HL-60/S4 treated with phorbol 12-myristate 13-acetate at 8.2 ng/mL for 4 days and 3 days (cell line): ENCODE results near the gene FZD2.

ENCODE experiments used
- in situ Hi-C: fragments of 300-500 bp; cut with MboI; formaldehyde crosslinking; loops from 2 replicates; pipeline ENCODE4 v1.15.0; 2022; ENCODE audit warnings: low sequenced_read_pairs

Gene FZD2

DNA sequence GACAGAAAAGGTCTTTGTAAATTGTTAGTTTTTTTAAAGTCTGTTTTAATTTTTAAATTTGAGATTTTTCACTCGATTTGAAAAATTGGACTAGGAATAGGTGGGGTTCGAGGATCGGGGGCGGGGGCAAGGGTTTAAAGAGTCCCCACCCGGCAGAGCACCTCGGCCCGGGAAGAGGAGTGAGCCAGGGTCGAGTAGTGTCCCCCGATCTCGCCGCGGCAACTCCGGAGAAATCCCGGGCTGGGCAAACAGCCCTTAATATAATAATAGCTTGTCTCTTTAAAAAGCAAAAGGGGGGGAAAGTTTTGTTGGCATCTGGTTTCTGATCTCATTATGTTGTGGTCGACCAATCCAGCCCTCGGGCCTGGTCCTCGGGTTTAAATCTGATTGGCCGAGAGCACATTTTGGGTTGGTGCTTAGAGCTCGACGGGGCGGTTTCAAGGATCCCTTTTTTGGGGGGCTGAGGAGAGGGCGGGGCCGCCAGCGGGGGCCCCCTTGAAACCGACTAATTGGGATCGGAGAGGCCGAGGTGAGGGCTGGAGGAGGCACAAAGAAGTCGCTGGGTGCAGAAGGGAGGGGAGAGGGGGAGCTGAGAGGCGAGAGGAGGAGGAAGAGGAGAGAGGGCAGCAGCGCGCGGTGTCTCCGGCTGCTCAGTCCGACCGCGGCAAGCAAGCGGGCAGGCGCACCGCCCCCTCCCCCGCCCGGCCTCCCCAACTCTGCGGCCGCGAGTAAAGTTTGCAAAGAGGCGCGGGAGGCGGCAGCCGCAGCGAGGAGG lies at the start of gene FZD2:
TSS of gene FZD2 (plus strand) at position 653 of the 775 bp plus-strand sequence. CDS start 205 bp downstream, outside the sequence.
- in situ Hi-C loops, result no loop called here

GRCh38 chr17:44511241-44512134 lies 45.8 kb upstream of the FZD2 start:
- in situ Hi-C loops, result loop anchor here (25.0 kb wide), 1 partner anchor 299 kb away; the partner anchor contains the start of gene UBTF

DNA sequence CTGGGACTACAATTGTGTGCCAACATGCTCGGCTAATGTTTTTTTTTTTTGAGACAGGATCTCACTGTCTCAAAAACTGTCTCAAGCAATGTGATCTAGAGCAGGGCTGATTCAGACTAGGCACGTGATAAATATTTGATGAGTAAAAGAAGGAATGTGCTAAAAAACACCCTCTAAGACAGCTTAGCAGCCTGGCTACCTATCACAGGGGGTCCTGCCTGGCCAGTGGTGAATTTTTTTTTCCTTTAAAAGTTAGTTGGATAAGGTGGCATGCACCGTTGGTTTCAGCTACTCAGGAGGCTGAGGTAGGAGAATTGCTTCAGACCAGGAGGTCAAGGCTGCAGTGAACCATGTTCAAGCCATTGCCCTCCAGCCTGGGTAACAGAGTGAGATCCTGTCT lies 39.3 kb upstream of the FZD2 start:
- in situ Hi-C loops, result loop anchor here (25.0 kb wide), 1 partner anchor 306 kb away; the partner anchor contains the start of gene UBTF

DNA sequence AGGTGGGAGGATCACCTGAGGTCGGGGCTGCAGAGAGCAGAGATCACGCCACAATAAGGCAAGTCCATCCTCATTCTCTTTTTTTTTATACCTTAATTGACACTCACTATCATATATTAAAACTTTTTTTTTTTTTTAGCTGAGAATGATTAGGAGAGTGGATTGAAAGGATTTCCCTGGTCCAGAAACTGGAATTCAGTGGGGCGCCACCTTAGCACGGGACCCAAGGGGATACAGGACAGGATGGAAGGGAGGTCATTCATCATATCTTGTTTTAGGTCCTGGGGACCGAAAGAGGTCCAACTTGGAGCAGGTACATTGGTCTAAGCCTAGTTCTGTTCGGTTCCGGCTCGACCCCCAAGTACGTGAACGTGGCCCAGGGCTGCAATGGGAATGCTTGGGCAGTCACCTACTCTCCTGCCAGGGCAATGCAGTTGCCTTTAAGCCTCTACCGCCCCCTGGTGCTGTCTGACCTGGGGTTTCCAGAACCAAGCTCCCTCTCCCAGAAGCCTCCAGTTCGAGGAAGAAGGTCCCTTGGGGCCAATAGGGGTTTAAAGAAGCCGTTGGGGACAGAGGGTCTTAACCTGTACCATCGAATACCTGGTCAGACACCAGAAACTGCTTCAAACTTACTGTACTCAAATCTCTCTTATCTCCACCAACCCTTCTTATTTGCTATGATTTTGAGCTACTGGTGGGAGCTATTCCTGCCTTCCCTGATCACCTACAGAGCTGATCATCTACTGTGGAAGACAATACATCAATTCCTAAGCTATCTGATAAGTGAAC lies 34.2 kb upstream of the FZD2 start:
- in situ Hi-C loops, result loop anchor here (25.0 kb wide), 1 partner anchor 311 kb away; the partner anchor contains the start of gene UBTF

GRCh38 chr17:44523672-44523972 lies 33.7 kb upstream of the FZD2 start:
- in situ Hi-C loops, result loop anchor here (25.0 kb wide), 1 partner anchor 311 kb away; the partner anchor contains the start of gene UBTF

- in situ Hi-C loops, result loop anchor here (25.0 kb wide), 1 partner anchor 335 kb away; no protein-coding TSS in a partner anchor
Measured at GRCh38 chr17:44527102-44527501, 30.2 kb upstream of the FZD2 start.

GRCh38 chr17:44527954-44528353 lies 29.3 kb upstream of the FZD2 start:
- in situ Hi-C loops, result loop anchor here (25.0 kb wide), 1 partner anchor 334 kb away; no protein-coding TSS in a partner anchor

DNA sequence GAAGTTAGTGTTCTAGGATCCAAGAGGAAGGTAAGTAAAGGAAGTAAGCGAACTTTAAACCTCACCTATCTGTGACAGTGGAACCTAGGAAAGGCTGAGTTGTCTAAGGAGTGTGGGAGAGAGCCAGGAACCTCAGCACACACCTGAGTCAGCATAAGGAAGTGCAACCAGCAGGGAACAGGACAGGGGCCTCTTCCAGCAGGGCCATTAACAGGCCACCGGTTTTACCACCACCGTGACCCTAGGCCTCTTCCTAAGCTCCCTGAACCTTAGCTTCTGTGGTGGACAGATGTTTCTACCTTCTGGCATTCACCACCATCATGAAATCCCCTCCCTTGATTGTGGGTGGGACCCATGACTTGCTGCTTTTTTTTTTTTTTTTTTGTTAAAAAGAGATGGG lies 27.4 kb upstream of the FZD2 start:
- in situ Hi-C loops, result loop anchor here (25.0 kb wide), 1 partner anchor 332 kb away; no protein-coding TSS in a partner anchor

- in situ Hi-C loops, result loop anchor here (25.0 kb wide), 1 partner anchor 331 kb away; no protein-coding TSS in a partner anchor
Measured at GRCh38 chr17:44530896-44531418, 26.3 kb upstream of the FZD2 start.

- in situ Hi-C loops, result loop anchor here (25.0 kb wide), 1 partner anchor 329 kb away; no protein-coding TSS in a partner anchor
Measured at GRCh38 chr17:44533533-44534246, 23.6 kb upstream of the FZD2 start.

- in situ Hi-C loops, result loop anchor here (25.0 kb wide), 1 partner anchor 326 kb away; no protein-coding TSS in a partner anchor
Measured at GRCh38 chr17:44536090-44536953, 21.0 kb upstream of the FZD2 start.

GRCh38 chr17:44537922-44538321 lies 19.4 kb upstream of the FZD2 start:
- in situ Hi-C loops, result loop anchor here (25.0 kb wide), 1 partner anchor 324 kb away; no protein-coding TSS in a partner anchor

DNA sequence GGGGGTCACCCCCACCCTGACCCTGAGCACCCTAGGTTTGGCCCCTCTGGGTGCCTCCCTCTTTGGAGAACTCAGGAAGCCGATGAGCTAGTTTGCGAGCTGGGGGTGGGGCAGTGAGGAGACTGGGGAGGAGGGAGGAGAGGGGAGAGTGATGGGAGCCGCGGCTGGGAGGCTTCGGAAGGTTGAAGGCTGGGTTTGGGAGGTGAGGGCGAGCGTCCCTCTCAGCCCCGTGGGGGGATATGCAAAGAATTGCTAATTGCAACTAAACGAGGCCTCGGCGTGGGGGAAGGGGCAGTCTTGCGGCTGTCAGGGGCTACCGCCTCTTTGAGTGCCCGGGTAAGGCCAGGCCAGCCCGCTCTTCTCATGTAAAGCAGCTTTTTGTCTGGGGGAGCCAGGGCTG lies 17.6 kb upstream of the FZD2 start:
- in situ Hi-C loops, result loop anchor here (25.0 kb wide), 1 partner anchor 323 kb away; no protein-coding TSS in a partner anchor

- in situ Hi-C loops, result loop anchor here (25.0 kb wide), 1 partner anchor 322 kb away; no protein-coding TSS in a partner anchor
Measured at GRCh38 chr17:44540246-44541084, 16.8 kb upstream of the FZD2 start.

- in situ Hi-C loops, result loop anchor here (25.0 kb wide), 1 partner anchor 320 kb away; no protein-coding TSS in a partner anchor
Measured at GRCh38 chr17:44541884-44542581, 15.3 kb upstream of the FZD2 start.

DNA sequence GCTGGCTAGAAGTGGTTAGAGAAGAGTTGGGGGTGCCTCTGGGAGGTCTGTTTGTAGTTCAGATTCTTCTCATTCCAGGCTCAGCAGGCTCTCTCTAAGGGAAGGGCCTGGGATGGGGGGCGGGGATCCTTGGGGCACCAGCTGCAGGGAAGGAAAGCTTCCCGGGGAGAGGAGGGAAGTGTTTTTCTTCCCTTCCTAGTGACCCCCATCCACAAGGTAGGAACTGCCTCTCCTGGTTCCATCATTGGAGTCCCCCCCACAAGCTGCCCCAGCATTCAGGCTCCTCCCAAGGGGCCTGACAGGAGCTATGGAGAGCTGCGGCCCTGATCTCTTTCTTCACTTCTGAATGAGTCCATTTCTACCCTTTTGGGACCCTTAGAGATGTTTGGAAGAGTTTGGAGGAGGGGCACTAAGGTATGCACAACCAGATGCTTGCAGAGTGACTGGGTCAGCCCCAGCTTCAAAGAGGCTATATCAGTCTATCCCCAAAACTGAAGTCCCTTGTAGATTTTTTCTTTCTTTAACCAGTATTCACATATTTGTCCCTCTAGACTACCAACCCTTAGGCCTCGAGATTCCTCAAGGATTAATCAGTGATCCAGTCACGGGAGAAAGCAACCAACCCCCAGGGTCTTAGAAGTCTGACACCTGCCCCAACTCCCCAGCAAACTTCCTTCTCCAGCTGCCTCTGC lies 13.9 kb upstream of the FZD2 start:
- in situ Hi-C loops, result loop anchor here (25.0 kb wide), 1 partner anchor 319 kb away; no protein-coding TSS in a partner anchor
